ENCODE results near the gene MR1.

MR1 gene

DNA sequence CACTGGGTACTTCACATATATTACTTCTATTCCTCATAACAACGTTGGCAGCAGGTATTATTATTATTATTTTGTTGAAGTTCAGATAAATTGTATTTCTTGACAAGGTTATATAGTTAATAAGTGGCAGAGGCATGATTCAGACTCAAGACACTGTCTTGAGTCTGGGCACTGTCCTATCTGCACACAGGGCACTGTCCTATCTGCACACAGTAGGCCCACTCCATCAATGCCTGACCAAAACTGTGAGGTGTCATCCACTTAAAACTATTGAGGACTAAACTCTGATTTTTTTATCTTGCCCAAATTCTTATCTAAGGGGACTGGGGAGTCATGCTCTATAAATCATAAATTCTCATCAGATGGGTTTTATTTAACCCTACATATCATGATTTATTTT lies 30.9 kb downstream of the MR1 start:
- no peak for DNase-seq

DNA sequence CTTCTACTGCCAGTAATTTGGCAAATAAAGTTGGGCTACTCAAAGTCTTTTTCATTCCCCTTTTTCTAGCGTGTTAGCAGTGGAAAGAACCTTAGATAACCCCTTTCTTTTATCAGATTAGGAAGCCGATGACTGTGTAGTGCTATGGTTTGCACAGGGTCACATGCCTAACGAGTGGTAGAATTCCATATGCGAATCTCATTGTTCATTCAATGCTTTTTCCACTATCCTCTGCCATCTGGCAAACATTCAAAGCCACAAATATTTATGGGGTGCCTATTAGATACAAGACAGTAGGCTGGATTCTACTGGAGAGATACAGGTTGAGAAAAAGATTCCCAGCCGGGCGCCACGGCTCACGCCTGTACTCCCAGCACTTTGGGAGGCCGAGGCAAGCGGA lies 39.9 kb downstream of the MR1 start:
- no peak for DNase-seq

DNA sequence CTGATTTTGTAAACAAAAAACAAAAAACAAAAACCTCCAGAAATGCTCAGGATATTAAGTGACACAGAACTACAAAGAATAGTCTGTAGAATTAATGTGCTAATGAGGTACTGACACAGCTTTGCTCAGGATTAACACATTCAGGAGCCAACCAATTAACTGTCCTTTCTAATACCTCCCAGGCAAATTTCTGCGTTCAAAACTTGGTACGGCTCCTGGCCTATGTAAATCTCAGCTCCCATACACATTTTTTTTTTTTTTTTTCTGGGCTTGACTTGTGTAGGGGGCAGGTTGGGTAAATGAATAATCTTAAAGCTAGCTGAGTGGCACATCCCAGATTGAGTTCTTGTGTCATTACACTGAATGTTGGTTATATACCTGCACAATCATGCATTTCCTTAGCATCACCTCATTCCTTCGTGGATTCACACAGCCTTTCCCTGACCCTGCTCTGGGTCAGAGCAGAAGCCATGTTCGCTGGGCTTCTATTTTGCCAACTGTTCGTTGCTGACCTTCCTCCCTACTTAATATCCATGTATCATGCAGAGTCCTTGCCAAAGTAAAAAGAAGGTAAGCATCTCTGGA lies 42.1 kb downstream of the MR1 start:
- no peak for DNase-seq

DNA sequence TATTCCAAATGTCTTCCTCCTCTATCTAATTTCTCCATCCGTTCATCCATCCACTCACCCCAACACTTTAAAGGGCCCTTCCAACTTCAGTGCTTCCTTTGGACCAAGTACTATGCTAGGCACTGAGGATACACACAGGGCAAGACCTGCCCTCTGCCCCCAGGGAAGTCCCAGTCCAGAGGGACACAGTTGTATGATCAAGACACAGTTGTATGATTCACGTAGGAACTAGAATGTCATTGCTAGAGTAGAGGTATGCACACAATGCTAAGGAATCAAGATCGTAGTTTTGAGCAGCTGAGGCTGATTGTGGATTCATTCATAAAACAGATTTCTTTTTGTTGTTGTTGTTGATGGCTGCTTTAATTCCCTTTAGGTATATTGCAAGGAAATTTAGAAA lies 43.1 kb downstream of the MR1 start:
- DNase-seq = no peak

DNA sequence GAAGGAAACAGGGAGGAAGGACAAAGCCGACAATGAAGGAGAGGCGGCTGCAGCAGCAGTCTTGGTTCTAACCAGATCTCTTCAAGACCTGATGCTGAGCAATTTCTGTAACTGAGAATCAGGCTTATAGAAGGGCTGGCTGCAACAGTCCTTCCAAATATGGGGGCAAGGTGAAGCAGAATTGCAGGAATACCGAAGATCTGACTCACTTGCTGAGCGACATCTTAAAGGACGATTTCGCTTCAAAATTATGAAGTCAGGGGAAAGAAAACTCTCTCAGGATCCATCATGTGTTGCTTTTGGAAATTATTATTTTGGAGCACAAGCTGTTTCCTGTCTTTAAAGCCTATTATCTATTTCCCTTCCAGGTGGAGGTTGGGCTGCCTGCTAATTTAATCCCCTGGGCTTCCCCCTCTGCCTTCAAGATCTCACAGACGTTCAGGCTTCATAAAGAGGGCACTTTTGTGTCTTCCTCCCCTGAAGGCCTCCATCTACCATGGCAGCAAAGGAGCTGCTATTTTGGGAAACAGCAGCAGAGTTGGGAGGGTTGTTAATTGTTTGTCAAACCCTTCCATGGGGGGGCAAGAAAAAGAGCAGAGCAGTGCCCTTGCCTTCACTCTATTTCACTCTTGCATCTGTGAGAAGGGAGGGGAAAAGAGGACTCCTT lies 43.9 kb downstream of the MR1 start:
- peak; percentile 27 to 71 for DNase-seq

DNA sequence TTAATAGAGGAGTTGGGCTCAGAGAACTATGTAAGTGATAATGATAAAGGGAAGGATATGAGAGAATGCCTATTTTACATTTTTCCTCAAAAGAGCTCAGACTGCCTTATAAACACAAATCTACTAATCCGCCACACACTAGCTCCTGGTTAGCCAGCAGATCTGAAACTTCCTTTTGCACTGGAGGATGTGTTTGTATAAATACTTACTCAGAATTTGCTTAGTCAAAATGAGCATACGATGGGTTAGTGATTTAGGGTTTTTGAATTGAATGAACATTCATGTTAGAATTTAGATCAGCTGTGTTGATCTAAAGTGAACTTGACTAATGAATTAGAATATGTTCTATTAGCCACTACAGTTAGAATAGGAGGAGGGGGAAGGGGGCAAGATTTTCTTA lies 45.6 kb downstream of the MR1 start:
- DNase-seq = no peak

DNA sequence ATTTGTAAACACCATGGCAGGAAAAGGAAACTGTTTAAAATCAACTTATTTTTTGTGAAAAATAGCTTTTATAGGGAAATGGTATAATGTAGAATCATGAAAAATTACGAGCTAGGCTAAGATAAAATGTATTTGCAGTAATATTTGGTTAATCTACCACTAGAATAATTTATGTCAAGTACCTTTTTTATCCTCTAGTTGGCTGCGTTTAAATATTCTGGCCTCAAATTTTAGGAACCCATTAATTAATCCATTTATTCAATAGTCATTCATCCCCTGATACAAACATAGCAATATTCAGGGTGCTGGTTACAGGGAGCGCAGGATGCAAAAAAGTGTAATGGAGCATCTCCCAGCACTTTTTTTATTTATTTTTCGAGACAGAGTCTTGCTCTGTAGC lies 46.1 kb downstream of the MR1 start:
- DNase-seq = no peak

DNA sequence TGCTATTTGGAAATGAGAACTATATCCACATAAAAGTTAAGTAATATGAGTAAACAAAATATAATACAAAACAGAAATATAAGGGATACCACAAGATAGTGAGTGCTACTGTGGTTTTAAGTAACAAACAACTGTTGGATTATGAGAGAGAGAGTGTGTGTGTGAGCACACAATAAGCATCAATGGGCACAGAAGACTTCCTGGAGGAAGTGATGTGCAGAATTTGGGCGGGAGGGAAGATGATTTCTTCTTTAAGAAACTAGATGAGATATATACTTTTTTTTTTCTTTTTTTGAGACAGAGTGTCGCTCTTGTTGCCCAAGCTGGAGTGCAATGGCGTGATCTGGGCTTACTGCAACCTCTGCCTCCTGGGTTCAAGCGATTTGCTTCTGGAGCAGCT lies 46.8 kb downstream of the MR1 start:
- DNase-seq = no peak

DNA sequence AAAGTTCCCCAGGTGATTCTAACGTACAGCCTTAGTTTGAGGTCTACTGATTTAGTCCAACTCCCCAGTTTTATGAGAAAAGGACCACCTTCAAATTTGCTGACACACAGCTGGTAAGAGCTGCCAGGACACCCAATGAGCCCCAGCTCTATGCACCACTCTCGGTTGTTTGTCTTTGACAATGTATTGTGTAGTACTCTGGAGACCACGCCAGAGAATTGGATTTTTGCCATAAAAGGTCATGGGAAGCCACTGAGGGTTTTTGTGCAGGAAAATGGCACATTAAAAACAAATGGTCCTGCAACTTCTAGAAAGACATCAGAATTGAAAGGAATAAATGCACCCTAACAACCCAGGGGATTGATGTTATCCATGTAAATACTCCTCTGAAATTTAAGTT lies 47.6 kb downstream of the MR1 start:
- no peak for DNase-seq

DNA sequence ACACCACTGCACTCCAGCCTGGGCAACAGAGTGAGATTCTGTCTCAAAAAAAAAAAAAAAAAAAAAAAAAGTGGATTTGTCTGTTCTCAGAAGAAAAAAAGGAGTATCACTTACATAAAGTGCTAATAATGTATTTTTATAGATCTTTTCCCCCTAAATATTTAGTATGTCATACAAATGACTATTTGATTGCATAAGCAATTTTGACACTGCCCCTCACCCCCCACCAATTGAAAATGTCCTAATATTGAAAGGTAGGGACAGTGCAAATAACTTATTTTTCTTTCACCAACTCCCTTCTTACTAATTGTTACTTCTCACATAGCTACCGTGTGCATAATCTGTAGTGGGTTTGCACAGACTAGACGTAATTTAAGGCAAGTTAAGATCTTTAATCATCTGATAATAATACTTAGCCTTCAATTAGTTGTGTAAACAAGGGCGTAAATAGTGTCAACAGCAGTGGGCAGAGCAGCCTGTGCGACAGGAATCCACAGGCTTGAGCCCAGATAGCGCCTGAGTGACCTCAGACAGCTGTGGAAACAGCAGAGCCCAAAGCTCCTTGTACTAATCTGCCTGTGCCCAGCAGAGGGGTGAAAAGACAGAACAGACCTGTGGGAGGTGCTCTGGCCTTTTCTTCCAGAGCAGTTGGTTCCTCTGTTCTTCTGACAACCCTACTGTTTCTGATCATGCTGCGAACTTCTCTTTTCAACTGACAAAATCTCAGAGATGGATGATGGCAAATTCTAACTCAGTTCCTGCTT lies 50.2 kb downstream of the MR1 start:
- DNase-seq = peak; percentile 15 to 81

DNA sequence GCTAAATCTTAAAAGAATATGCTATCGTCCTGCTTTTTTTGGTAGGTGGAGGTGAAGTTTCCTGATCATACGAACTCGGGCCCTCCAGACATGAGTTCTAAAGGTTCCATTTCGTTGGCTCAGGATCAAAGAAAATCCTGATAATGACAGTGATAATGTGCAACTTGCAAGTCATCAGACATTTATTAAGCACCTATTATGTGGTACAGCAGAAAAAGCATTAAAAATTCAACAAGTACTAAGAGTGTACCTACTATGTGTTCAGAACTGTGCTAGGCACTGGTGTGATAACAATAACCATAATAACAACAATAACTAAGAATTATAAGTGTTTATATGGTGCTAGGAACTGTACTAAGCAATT lies 50.8 kb downstream of the MR1 start:
- no peak for DNase-seq

DNA sequence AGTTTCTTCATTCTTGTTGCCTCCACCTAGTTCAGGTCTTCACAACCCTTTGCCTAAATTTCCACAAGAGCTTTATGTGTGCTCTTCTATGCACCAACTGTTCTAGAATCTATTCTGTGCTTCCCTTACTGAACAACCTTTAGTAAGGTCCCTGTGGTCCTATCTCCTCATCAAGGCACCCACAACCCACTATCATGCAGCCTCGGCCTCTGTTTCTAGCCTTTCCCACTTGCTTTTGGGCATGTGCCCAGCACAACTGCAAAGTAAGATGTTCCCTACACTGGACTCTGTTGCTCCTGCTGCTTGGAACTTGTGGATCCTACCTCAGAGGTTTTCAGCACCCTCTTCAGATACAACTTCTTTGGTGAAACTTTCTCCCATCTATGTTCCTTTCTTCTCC lies 52.3 kb downstream of the MR1 start:
- DNase-seq = no peak

DNA sequence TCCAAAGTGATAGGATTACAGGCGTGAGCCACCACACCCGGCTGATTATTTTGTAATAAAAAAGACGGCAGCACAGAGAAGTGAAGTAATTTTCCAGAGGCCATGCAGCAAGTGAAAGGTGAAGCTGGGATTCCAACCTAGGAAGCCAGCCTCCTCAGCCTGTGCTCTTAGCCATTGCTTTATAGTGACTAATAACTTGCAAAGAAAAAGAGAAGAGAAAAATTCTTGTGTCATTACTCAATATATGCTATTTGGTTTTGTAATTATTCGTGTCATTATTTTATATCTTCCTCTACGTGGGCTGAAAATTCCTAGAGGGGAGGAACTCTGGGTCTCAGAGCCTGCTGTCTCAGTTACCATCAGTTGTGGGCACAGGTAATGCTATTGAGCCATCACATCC lies 53.1 kb downstream of the MR1 start:
- DNase-seq = no peak

DNA sequence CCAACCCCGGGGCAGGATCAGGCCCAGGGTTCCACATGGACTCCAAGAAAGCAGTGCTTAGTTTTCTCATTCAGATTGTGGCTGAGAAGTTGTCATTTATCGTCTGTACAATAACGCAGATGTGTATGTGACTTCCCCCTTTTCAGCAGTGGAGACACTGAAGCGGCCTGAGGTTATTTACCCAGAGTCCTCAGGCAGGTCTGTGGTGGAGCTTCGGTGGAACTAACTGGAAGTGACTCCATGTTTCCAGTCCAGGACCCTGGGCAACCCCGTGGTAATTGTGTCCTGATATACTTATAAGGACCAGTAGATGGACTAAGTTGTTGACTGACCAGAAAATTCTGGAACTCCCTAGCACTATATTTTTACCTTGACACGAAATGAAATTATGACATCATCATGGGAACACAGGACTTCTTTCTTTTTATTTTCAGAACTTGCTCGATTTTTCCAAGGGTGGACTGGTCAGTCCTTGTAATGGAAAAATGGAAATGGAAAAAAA lies 53.7 kb downstream of the MR1 start:
- DNase-seq = no peak

DNA sequence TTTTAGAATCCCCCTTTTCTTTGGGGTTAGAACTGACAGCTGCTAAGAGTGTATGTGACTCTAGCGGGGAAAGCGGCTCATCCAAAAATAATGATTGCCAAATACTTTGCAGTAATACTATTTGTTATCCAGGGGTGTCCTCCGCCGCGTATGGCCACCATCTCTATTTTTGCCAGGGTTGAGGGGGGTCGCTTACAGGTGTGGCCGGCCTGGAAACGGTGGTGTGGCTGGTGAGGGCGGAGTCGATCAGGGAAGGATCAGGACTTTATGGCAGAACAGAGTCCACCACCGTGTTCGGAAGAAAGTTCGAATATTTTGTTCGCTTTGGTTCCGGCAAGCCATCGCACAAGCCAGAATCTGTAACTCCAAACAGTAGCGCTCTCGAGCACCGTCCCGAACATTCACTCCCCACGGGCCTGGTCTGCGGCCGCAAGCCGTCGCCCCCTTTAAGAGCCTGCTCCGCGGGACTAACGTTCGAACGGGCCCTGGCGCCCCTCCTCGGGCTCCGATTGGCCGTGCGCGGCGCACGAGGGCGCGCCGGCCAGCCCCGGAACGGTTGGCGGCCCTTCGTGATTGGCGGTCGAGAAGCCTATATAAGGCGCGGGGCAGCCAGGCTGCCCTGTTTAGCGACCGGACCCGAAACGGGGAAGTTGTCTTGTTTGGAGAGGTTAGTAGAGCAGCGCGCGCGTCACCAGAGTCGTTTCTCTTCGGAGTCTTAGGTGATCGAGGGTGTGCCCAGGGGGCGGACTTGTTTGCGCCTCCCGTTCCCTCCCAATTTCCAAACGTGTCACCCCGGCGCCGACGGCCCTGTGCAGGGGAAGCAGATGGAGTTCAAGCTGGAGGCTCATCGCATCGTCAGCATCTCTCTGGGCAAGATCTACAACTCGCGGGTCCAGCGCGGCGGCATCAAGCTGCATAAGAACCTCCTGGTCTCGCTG lies 54.6 kb downstream of the MR1 start, which contains the start of gene IER5:
Gene IER5 (plus strand): TSS at position 622 of the 938 bp plus-strand sequence. CDS start 203 bp downstream, at position 825.
- peak; percentile 92 to 95 for DNase-seq

DNA sequence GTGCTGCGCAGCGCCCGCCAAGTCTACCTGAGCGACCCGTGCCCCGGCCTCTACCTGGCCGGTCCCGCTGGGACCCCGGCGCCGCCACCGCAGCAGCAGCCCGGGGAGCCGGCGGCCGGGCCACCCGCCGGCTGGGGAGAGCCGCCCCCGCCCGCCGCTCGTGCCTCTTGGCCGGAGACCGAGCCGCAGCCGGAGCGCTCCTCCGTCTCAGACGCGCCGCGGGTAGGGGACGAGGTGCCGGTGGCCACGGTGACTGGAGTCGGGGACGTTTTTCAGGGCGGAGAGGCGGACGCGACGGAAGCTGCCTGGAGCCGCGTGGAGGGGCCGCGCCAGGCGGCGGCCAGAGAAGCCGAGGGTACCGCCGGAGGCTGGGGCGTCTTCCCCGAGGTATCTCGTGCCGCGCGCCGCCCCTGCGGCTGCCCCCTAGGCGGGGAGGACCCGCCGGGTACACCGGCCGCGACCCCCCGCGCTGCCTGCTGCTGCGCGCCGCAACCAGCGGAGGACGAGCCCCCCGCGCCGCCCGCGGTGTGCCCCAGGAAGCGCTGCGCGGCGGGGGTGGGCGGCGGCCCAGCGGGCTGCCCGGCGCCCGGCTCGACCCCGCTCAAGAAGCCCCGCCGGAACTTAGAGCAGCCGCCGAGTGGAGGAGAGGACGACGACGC lies 55.4 kb downstream of the MR1 start:
- peak in 1 of 2 experiments; percentile 41 for DNase-seq

DNA sequence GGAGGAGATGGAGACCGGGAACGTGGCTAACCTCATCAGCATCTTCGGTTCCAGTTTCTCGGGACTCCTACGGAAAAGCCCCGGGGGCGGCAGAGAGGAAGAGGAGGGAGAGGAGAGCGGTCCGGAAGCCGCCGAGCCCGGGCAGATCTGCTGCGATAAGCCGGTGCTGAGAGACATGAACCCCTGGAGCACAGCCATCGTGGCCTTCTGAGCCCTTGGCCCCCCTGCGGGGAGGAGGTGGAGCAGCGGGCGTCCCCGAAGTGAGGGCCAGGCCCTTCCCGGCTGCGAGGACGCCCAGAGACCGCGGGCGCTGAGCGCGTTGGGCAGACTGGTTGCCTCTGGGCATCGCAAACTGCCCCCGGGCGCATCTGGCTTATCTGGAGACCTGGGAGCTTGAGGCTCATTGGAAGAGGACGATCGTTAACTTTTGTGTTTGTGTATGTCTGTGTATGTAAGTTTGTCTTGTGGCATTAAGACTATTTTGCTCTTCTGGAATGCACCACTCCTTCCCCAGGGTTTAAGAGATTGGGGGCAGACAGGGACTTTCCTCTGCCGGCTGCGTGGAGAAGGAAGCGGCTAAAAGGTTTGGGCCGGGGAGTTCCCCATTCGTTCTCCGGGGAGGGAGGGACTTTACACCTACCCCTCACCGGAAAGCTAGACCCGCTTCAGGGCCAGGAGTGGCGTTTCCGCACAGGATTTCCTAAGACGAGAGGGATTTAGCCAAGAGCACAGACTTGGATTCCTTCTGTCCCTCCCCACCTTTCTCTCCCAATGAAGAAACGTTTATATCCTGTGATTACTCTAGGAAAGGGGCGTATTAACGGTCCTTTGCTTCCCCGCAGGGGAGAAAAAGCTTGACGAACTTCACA lies 56.1 kb downstream of the MR1 start:
- peak; percentile 58 to 59 for DNase-seq

DNA sequence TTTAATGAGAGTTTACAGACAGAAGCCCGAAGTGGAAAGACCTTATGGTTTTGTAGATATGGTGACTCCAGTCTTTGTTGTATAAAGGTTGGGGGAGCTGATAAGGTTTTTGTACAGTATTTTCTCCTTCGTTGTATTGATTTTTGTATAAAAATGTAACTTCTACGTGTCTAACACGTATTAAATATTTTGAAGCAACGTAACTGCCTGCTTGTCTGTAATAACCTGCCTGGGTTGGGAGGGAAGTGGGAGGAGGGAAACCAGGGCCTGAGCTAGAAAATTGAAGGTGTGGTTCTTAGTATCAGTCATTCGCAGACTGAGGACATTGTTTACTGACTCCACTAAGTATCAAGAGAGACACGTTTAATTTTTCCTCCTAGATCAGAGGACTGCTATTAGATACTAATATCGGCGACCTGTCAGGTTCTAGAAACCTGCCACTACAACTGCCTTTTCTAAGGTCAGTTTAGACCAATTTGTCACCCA lies 56.9 kb downstream of the MR1 start:
- no peak for DNase-seq

DNA sequence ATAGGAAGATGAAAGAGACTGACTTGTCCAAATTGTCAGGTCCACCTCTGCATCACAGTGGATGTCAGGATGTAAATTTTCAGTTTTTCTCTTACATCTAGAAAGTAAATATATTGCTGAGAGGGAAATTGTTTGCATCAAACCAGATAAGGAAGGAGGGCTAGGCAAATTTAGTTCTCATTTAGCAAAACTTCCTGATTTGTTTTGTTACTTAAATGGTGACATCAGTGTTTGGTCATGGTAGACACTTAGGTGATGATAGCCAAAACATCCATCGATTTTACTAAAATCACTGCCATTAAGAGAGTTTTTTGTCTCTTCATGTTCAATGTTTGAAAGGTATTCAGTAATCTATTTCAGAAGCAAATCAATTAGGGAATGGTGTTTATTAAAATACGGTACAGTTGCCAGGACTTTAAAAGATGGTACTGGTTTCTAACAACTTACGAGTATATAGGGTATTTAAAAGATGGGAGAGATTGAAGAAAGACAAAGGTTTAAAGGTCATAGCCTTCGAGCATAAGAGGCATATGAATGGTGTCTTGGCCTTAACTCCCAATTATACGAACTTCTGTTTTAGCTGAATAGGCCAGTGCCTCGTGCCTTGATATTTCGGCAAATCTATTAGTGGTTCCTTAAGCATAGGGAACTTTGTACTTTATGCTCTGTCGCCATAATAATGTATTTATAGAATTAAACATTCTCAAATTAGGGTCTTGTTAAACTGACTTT lies 57.7 kb downstream of the MR1 start:
- DNase-seq = no peak

DNA sequence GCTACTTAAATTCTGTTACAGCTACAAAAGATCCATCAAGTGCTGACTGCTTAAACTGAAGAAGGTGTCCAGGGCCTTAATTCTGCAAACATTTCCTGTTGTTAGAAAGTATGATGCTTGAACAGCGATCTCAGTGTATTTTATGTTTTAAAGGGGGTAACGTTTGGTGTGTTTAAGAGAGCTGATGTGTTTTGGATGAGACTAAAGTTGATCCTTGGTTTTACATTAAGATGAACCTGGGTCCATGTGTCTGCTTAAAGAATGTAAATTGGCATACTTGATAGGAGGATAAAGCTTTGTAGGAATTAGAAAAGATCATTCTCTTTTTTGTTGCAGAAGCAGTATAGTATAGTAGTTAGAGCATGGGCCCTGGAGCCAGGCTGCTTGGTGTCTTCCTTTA lies 58.3 kb downstream of the MR1 start:
- no peak for DNase-seq
